GM19324 (cell line): ENCODE data around the gene PPP6R2.
"Not testable (repeated sequence)": the region's sequence is repeated elsewhere in the genome, so short reads cannot be mapped to it uniquely, and the experiment has no call there.

Experiments
- ATAC-seq: cut with Tn5 transposase; IDR thresholded peaks from one replicate; pipeline ENCODE4 v1.9.1; 2021; ENCODE audit warnings: mild to moderate bottlenecking, moderate library complexity; ENCODE audit not compliant: unreplicated experiment, low FRiP score

Gene PPP6R2

GRCh38 chr22:50337262-50338041 is 5.7 kb upstream of the PPP6R2 start:
- ATAC-seq, result no peak

GRCh38 chr22:50338042-50338573 is 5.0 kb upstream of the PPP6R2 start:
- ATAC-seq, result no peak

- no peak for ATAC-seq
These were observed 4.2 kb upstream of the PPP6R2 start for GRCh38 chr22:50338860-50339462.

- ATAC-seq, result no peak
These were observed 2.9 kb upstream of the PPP6R2 start for GRCh38 chr22:50339945-50340879.

GRCh38 chr22:50341977-50342650 is 1.0 kb upstream of the PPP6R2 start:
- peak; percentile 47 for ATAC-seq

GRCh38 chr22:50343541-50343935 is 411 bp downstream of the PPP6R2 start:
- no peak for ATAC-seq

GRCh38 chr22:50346470-50346869 is 3.3 kb downstream of the PPP6R2 start:
- ATAC-seq, result no peak

- no peak for ATAC-seq
These were observed 4.0 kb downstream of the PPP6R2 start for GRCh38 chr22:50347157-50347556.

- ATAC-seq, result no peak
These were observed 4.9 kb downstream of the PPP6R2 start for GRCh38 chr22:50348058-50348457.

GRCh38 chr22:50356186-50356585 is 13.1 kb downstream of the PPP6R2 start:
- ATAC-seq, result no peak

- ATAC-seq, result no peak
These were observed 14.1 kb downstream of the PPP6R2 start for GRCh38 chr22:50357222-50357621.

- ATAC-seq, result no peak
These were observed 14.6 kb downstream of the PPP6R2 start for GRCh38 chr22:50357756-50358155.

- ATAC-seq, result no peak
These were observed 17.5 kb downstream of the PPP6R2 start for GRCh38 chr22:50360578-50360977.

GRCh38 chr22:50361222-50361621 is 18.1 kb downstream of the PPP6R2 start:
- no peak for ATAC-seq

GRCh38 chr22:50361688-50362087 is 18.6 kb downstream of the PPP6R2 start:
- no peak for ATAC-seq

- no peak for ATAC-seq
These were observed 20.2 kb downstream of the PPP6R2 start for GRCh38 chr22:50363166-50363802.

- ATAC-seq, result not testable (repeated sequence)
These were observed 20.7 kb downstream of the PPP6R2 start for GRCh38 chr22:50363803-50364194.

- no peak for ATAC-seq
These were observed 24.8 kb downstream of the PPP6R2 start for GRCh38 chr22:50367778-50368500.

GRCh38 chr22:50371101-50371648 is 28.0 kb downstream of the PPP6R2 start:
- no peak for ATAC-seq
